Motor neuron (in vitro differentiated cells): Measurements from ENCODE around the gene CPPED1. TPM values are rescaled to one million over a fixed set of nuclear protein-coding genes. Genes with fewer than 3 reads are reported as not detected.
A peak's percentile ranks its signal among the peaks of the same experiment; 100 is the strongest.
"Not testable (repeated sequence)": the region's sequence is repeated elsewhere in the genome, so short reads cannot be mapped to it uniquely, and the experiment has no call there.

Experiments
- ATAC-seq, 8 experiments: fragments of 200-7000 bp; cut with Tn5 transposase; replicated peaks in 6 of 8; 2 replicates each; pipeline ENCODE4 v1.8.0; 2021; ENCODE audit warnings: mild to moderate bottlenecking in 8 of 8, moderate library complexity in 8 of 8
- H3K27ac ChIP-seq, 2 donors: fragments of 250-450 bp; sonication (Bioruptor Pico); 2 replicates each; pipeline ENCODE4 v1.9.0; 2021; ENCODE audit warnings: antibody characterized with exemption in 2 of 2, mild to moderate bottlenecking in 2 of 2, moderate library complexity in 1 of 2
- H3K4me1 ChIP-seq, 2 donors: fragments of 250-450 bp; sonication (Bioruptor Pico); replicated peaks in 1 of 2; 2 replicates each; pipeline ENCODE4 v1.6.1; 2021; ENCODE audit warnings: antibody characterized with exemption in 2 of 2, mild to moderate bottlenecking in 2 of 2, moderate library complexity in 1 of 2
- H3K4me3 ChIP-seq, 5 donors: fragments of 250-450 bp; sonication (Bioruptor Pico); 2 replicates each; pipeline ENCODE4 v1.9.0; 2021; ENCODE audit warnings: antibody characterized with exemption in 5 of 5, mild to moderate bottlenecking in 5 of 5, moderate library complexity in 4 of 5
- WGBS, 10 experiments: fragments of 450-650 bp; shearing (Covaris generic); methylation state at CpG; one replicate each; pipeline ENCODE4 v1.0.0; 2022; 5-methylcytosine and 5-hydroxymethylcytosine counted together
- in situ Hi-C, 9 experiments: fragments of 400-800 bp; cut with MboI; loops; one replicate each; pipeline ENCODE4 v1.15.0; 2021; ENCODE audit warnings: low sequenced_read_pairs in 9 of 9, low pct_unique_long_range_greater_than_20kb in 2 of 9; ENCODE audit not compliant: unreplicated experiment in 9 of 9
- total RNA-seq, 8 experiments: library from RNA; unstranded; fragments of 300-600 nt; gene quantifications; 2 replicates each; pipeline versions ENCODE4 v1.2.3 to v1.2.4, GENCODE V29; 2022

Gene CPPED1
- total RNA-seq, 8 experiments from 2014 or later = 1.1 to 20.1 (median 4.6) TPM

GRCh38 chr16:12778726-12779125 lies 25.0 kb downstream of the CPPED1 start:
- 0 to 100% (median 86%) methylated on average over 2 of the region's 2 CpGs; no CpG with 5 or more reads in 1 of the 10 experiments for WGBS, 10 experiments
- ATAC-seq = no peak
- no peak overlapping the region for H3K4me3 ChIP-seq
- H3K27ac ChIP-seq = no peak overlapping the region
- in situ Hi-C loops = no loop called here
- H3K4me1 ChIP-seq = no peaks in the 10 kb centered on the region

DNA sequence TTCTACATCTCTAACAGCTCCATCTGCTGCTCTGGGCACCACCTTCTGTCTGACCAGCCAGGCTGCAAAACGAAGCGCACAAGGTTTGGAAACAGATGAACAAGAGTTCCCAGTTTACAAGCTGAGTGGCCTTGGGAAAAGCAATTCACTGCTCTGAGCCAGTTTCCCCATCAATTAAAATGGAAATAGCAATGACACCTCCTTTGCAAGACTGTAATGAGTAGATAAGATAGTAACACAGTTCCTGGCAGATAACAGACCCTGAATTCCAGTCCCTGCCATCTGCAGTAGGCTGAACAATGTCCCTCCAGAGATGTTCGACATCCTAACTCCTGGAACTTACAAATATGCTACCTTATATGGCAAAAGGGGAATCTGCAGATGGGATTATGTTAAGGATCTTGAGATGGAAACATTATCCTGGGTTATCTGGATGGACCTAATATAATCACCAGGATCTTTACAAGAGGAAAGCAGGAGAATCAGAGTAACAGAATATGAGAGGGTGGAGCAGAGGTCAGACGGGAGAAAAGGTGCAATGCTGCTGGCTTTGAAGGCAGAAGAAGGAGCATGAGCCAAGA lies 27.9 kb downstream of the CPPED1 start:
- Histone ChIP-seq H3K27ac (no peak overlapping the region), H3K4me1 (no peaks in the 10 kb centered on the region), H3K4me3 (no peak overlapping the region)
- no peak for ATAC-seq
- in situ Hi-C loops = no loop called here
- 72 to 100% (median 80%) methylated on average over 1 to 4 of the region's 4 CpGs; no CpG with 5 or more reads in 3 of the 10 experiments for WGBS, 10 experiments

DNA sequence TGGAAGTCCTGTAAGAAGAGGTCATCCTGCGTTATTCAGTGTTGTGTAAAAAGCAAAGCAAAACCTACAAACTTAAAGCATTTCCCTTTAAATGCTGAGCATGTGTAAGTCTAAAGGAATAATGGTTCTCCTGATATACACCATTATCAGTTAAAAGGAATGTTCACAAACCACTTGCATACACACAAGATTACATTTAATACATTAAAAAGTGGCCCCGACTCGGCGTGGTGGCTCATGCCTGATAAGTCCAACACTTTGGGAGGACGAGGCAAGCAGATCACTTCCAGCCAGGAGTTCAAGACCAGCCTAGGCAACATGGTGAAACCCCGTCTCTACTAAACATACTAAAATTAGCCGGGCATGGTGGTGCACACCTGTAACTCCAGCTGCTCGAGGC lies 30.5 kb downstream of the CPPED1 start:
- Histone ChIP-seq H3K4me3 (no peak overlapping the region), H3K4me1 (peaks cover 9 to 10% of the 10 kb centered on the region in 2 donors), H3K27ac (no peak overlapping the region)
- in situ Hi-C loops = no loop called here
- ATAC-seq = no peak
- 69 to 98% (median 90%) methylated on average over 1 to 7 of the region's 8 CpGs; no CpG with 5 or more reads in 1 of the 10 experiments for WGBS, 10 experiments

DNA sequence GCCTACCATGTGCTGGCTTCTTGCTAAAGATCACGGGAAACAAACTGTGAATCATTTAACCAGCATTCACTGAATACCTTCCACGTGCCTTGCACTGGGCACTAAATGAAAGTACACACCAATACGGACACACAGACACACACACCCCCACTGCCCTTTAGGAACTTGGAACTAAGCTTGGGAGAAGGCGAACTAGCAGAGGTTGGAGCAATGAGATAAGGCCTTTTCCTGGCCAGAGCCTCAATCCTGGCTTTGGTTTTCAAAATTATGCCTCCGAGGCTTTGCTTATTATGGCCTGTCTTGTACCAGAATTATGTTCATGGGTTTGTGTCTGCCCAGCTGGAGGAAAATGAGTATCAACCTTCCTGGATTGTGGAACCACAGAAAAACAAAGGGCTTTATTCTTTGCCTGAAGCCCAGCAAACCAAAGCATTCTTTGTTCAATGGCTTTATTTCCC lies 32.3 kb downstream of the CPPED1 start:
- Histone ChIP-seq H3K27ac (no peak overlapping the region), H3K4me3 (no peak overlapping the region), H3K4me1 (peaks cover 9 to 10% of the 10 kb centered on the region in 2 donors)
- in situ Hi-C loops = no loop called here
- no peak for ATAC-seq
- WGBS, 10 experiments = 64 to 100% (median 75%) methylated on average over 1 to 5 of the region's 5 CpGs; no CpG with 5 or more reads in 3 of the 10 experiments

- peak in 5 of 8 experiments; percentile 72 to 96 (median 91) for ATAC-seq
- Histone ChIP-seq H3K4me3 (no peak overlapping the region), H3K4me1 (peaks cover 9 to 21% of the 10 kb centered on the region in 2 donors), H3K27ac (no peak overlapping the region)
- in situ Hi-C loops = no loop called here
- 50 to 86% (median 70%) methylated on average over 1 to 7 of the region's 7 CpGs; no CpG with 5 or more reads in 4 of the 10 experiments for WGBS, 10 experiments
Observed at GRCh38 chr16:12769525-12769924, 34.2 kb downstream of the CPPED1 start.

DNA sequence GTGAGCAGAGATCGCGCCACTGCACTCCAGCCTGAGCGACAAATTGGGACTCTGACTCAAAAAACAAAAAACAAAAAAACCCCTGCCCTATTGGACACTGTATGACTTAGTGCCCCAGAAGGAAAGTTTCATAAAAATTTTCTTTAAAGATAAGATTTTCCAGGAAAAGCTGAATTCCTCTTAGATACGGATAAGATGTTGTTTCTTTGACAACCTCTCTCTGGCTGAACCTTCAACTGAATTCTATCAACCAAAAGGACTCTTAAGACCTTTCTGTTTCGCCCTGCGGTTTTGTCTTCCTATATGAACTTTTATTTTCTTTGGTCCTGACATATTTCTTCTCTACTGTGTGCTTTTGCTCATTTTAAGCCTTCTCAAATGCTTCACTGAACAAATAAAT lies 35.8 kb downstream of the CPPED1 start:
- Histone ChIP-seq H3K4me3 (no peak overlapping the region), H3K27ac (no peak overlapping the region), H3K4me1 (peaks cover 9 to 21% of the 10 kb centered on the region in 2 donors)
- ATAC-seq = no peak
- 77 to 96% (median 84%) methylated on average over 3 to 6 of the region's 6 CpGs; no CpG with 5 or more reads in 2 of the 10 experiments for WGBS, 10 experiments
- in situ Hi-C loops = no loop called here

DNA sequence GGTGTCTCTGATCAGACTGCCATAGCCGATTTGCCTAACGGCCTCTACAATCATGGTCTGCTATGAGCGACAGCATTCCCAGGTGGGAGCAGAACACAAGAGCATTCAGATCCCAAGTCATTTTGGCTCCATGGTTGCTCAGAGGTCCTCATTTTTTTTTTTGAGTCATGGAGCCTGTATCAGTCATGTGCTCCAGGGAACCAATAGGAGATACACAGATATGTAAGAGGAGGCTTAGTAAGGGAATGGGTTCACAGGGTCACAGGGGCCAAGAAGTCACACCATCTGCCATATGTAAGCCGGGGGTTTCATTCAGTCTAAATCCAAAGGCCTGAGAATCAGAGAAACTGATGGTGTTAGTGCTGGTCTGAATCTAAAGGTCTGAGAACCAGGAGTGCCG lies 36.8 kb downstream of the CPPED1 start:
- H3K4me1 ChIP-seq = peaks cover 9 to 21% of the 10 kb centered on the region in 2 donors
- in situ Hi-C loops = no loop called here
- H3K27ac ChIP-seq = no peak overlapping the region
- H3K4me3 ChIP-seq = no peak overlapping the region
- WGBS, 10 experiments = 83 to 100% (median 94%) methylated on average over 1 to 5 of the region's 5 CpGs; no CpG with 5 or more reads in 5 of the 10 experiments
- no peak for ATAC-seq

DNA sequence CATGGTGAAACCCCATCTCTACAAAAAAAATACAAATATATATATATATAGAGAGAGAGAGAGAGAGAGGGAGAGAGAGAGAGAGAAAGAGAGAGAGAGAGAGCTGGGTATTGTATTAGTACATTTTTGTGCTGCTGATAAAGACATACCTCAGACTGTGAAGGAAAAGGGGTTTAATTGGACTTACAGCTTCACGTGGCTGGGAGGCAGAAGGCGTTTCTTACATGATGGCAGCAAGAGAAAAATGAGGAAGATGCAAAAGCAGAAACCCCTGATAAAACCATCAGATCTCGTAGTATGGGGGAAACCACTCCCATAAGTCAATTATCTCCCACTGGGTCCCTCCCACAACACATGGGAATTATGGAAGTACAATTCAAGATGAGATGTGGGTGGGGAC lies 37.5 kb downstream of the CPPED1 start:
- ATAC-seq, in situ Hi-C loops, H3K27ac ChIP-seq, H3K4me3 ChIP-seq: not testable (repeated sequence)
- peaks cover 9 to 21% of the 10 kb centered on the region in 2 donors for H3K4me1 ChIP-seq
- 52 to 100% (median 89%) methylated on average over 1 to 3 of the region's 3 CpGs; no CpG with 5 or more reads in 5 of the 10 experiments for WGBS, 10 experiments

DNA sequence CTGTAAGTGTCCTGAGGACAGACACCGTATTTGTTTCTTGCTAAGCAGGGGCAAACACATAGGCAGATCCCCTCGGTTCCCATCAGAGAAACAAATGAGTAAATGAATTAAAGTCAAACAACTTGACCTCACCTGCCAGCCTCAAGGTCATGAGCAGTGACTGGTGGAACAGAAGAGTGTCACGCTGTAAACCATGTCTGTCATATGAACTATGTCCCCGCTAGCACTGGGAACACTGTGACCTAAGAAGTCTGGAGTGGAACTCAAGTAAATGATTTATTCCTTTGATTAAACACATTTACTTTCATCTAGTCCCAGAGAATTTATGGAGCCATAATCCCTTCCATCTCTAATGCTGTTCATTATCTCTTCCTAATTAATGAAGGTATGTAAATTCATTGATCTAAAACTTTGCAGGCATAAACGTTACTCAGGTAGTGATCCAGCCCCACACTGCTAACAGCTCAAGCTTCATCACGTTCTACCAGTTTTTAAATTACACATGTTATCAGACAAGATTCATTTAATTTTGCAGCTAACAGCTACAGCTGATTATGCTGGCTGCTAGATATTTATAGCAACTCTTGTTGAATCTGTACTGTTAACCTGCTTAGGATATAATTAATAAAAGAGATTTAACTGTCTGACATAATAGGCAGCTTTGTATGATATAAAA lies 38.7 kb downstream of the CPPED1 start:
- in situ Hi-C loops = no loop called here
- peak in 3 of 8 experiments; percentile 9 to 66 (median 26) for ATAC-seq

DNA sequence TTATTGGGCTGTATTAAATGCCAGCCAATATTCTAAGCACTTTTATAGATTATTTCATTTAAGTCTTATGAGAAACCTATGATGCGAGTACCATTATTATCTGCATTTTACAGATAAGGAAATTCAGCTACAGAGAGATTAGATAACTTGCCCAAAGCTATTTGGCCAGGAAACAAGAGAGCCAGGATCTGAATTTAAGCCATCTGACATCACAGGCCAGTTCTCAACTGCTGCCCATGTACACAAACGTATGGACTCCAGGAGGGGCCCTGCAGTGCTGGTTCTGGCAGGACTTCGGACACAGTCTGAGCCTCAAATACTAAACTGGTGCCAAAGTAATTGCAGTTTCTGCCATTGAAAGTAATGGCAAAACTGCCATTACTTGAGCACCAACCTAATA lies 40.2 kb downstream of the CPPED1 start:
- WGBS, 10 experiments = 73 to 100% (median 87%) methylated on average over 1 to 3 of the region's 3 CpGs; no CpG with 5 or more reads in 1 of the 10 experiments
- H3K27ac ChIP-seq = no peak overlapping the region
- H3K4me1 ChIP-seq = peaks cover 8 to 16% of the 10 kb centered on the region in 2 donors
- H3K4me3 ChIP-seq = no peak overlapping the region
- ATAC-seq = no peak
- in situ Hi-C loops = no loop called here

More for the DNA sequence above, 38.7 kb downstream of the CPPED1 start:
- Histone ChIP-seq H3K27ac (no peak overlapping the region), H3K4me3 (no peak overlapping the region), H3K4me1 (peaks cover 7 to 18% of the 10 kb centered on the region in 2 donors)
- 66 to 97% (median 89%) methylated on average over 2 to 6 of the region's 6 CpGs; no CpG with 5 or more reads in 1 of the 10 experiments for WGBS, 10 experiments

DNA sequence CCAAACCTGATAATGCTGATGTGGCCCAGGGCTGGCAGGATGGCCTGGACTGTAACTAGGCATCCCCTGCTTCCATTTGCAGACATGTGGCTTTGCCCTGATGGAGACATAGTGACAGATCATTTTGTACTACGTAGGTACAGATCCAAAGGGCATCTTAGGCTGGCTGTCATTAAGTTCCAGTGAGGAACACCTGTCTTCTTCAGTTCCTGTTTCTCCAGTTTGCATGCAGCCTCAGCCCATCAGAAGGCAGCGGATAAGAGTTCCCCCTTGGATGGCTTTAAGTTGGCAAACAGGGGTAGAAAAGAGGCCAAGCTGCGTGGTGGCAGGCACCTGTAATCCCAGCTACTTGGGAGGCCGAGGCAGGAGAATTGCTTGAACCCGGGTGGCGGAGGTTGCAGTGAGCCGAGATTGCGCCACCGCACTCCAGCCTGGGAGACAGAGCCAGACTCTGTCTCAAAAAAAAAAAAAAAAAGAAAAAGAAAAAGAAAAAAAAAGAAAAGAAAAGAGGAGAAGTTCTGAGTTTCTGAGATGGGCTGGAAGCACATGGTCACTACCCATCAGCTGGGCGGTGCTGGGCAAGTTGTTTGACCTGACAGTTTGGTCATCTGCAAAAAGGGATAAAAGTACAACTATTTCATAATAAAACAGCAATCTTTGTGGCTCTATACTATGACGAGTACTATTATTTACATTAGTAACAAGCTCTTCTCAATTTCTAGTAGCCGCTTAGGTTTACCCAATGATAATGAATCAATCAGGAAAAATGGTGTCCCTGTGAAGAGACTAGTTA lies 42.7 kb downstream of the CPPED1 start:
- Histone ChIP-seq H3K27ac (no peak overlapping the region), H3K4me1 (peaks cover 26 to 31% of the 10 kb centered on the region in 2 donors), H3K4me3 (no peak overlapping the region)
- in situ Hi-C loops = no loop called here
- 83 to 100% (median 91%) methylated on average over 2 to 11 of the region's 12 CpGs for WGBS, 10 experiments
- no peak for ATAC-seq

GRCh38 chr16:12758670-12759558 lies 44.8 kb downstream of the CPPED1 start:
- ATAC-seq = peak in 1 of 8 experiments; percentile 18
- in situ Hi-C loops = no loop called here
- no peak overlapping the region for H3K4me3 ChIP-seq
- WGBS, 10 experiments = 60 to 100% (median 70%) methylated on average over 1 to 7 of the region's 9 CpGs; no CpG with 5 or more reads in 2 of the 10 experiments
- H3K4me1 ChIP-seq = peaks cover 31 to 32% of the 10 kb centered on the region in 2 donors
- peak overlapping the region in 1 of 2 donors; percentile 75 for H3K27ac ChIP-seq
